Measurements from ENCODE around the gene CST7.
"Not testable (repeated sequence)": the region's sequence is repeated elsewhere in the genome, so short reads cannot be mapped to it uniquely, and the experiment has no call there.

CST7 gene

DNA sequence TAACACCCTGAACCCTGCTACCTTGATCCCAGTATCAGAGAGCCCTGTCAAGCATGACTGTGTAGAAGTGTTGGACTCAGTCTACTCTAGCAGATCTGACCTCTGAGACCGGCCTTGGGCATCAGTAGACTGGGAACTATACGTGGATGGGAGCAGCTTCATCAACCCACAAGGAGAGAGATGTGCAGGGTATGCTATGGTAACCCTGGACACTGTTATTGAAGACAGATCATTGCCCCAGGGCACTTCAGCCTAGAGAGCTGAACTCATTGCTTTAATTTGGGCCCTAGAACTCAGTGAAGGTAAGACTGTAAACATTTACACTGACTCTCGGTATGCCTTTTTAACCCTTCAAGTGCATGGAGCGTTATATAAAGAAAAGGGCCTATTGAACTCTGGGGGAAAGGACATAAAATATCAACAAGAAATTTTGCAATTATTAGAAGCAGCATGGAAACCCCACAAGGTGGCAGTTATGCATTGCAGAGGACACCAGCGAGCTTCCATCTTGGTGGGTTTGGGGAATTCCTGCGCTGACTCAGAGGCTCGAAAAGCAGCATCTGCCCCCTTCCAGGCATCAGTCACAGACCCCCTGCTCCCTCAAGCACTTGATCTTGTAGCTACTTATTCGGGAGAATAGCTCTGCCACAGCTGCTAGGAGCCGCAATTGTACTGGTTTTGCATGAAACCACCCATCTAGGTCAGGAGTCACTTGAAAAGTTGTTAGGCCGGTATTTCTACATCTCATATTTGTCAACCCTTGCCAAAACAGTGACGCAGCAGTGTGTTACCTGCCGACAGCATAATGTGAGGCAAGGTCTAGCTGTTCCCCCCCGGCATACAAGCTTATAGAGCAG, 19.0 kb upstream of the CST7 start:
- DNase-seq (ENCODE audit: low spot score) = not testable (repeated sequence)

- not testable (repeated sequence) for DNase-seq (ENCODE audit: low spot score)
Measured at GRCh38 chr20:24930724-24931688, 18.1 kb upstream of the CST7 start.

DNA sequence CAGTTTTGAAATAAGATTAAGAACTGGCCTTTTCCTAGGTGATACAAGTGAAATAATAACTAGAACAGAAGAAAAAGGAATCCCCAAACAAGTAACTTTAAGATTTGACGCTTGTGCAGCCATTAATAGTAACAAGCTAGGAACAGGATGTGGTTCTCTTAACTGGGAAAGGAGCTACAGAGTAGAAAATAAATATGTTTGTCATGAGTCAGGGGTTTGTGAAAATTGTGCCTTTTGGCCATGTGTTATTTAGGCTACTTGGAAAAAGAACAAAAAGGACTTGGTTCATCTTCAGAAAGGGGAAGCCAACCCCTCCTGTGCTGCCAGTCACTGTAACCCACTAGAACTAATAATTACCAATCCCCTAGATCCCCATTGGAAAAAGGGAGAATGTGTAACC, 17.2 kb upstream of the CST7 start:
- DNase-seq (ENCODE audit: low spot score) = peak; percentile 8

- DNase-seq (ENCODE audit: low spot score) = no peak
Measured at GRCh38 chr20:24933266-24933908, 15.7 kb upstream of the CST7 start.

GRCh38 chr20:24934101-24934661, 14.9 kb upstream of the CST7 start:
- no peak for DNase-seq (ENCODE audit: low spot score)

DNA sequence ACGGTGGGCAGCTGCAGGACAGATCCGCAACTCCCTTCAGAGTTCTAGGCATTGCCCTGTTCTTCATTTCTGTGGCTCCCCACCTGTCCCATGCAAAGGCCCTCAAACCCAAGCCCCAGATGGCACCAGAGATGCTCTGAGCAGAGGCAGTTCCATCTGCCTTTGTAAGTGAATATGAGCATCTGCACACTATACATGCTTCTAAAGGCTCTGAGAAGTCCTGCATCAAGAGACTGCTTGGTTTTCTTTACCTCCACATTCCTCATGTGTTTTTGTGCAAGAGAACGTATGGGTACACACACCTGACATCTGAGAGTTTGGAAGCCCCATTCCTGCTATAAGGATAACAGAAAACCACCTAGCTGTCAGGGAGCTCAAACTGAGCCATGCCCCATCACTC, 14.4 kb upstream of the CST7 start:
- DNase-seq (ENCODE audit: low spot score) = no peak

DNA sequence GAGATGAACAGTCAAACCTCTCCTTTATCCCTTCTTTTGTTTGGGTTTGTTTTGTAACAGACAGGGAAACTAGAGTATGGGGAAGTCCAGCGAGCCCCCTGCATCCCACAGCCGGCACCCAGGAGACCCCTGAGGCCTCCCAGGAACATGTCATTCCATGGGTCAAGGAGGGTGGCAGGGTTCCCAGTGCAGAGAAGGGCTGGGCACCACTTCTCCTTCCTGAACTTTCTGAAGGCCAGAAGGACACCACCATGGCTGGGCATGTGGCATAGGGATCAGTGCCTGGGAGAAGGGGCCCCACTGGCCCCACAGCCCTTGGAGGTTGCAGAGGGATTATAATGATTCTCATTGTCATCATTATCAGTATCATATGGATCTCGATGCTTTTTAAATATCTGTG, 13.9 kb upstream of the CST7 start:
- no peak for DNase-seq (ENCODE audit: low spot score)

GRCh38 chr20:24935766-24936525, 13.1 kb upstream of the CST7 start:
- DNase-seq (ENCODE audit: low spot score) = no peak

- DNase-seq (ENCODE audit: low spot score) = no peak
Measured at GRCh38 chr20:24936526-24937407, 12.3 kb upstream of the CST7 start.

DNA sequence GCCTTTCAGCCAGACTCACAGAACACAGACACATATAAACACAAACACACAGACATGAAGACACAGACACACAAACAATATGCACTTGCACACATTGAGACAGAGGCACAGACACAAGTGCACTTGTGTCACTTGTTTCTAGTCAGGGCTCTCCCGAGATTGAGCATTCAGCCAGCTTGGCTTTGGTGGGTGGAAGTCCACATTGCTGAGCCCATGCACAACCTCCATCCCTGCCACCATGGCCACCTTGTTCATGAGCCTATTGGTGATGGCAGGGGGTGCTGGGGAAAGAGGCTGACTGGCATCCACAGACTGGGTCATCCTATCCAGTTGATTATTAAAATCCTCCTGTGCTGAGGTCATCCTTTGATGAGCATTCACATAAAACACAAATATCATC, 11.5 kb upstream of the CST7 start:
- no peak for DNase-seq (ENCODE audit: low spot score)

DNA sequence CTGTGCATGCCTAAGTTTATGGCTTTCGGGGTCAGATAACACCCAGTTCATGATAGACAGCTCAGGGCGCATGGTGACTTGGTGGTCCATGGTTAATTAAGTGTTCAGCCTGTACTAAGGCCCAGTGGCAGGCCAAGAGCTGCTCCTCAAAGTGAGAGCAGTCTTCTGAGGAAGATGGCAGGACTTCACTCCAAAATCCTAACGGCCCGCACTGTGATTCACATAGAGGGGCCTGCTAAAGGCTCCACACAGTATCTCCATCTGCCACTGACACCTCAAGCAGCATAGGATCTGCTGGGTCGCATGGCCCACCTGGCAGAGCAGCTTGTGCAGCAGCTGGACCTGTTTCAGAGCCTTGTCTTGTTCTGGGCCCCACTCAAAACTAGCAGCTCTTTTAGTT, 10.6 kb upstream of the CST7 start:
- DNase-seq (ENCODE audit: low spot score) = no peak

GRCh38 chr20:24939036-24939435, 10.0 kb upstream of the CST7 start:
- DNase-seq (ENCODE audit: low spot score) = no peak

- no peak for DNase-seq (ENCODE audit: low spot score)
Measured at GRCh38 chr20:24942679-24943078, 6.4 kb upstream of the CST7 start.

DNA sequence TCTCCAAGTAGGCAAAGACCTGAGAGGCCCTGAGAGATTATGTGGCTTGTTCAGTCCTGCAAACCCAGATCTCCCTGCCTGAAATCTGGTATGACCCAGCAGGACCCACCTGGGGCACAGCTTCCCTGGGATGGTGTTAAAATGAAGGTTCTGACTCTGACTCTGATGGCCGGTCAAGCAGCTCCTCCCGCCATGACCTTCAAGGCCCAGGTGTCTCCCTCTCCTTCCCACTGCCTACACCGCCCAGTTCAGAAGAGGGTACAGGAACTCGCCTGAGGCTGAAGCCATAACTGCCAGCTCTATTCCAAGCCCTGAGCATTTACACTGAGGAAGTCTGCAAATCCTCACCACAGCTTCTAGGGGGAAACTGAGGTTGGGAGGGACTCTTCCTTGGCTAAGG, 5.9 kb upstream of the CST7 start:
- no peak for DNase-seq (ENCODE audit: low spot score)

DNA sequence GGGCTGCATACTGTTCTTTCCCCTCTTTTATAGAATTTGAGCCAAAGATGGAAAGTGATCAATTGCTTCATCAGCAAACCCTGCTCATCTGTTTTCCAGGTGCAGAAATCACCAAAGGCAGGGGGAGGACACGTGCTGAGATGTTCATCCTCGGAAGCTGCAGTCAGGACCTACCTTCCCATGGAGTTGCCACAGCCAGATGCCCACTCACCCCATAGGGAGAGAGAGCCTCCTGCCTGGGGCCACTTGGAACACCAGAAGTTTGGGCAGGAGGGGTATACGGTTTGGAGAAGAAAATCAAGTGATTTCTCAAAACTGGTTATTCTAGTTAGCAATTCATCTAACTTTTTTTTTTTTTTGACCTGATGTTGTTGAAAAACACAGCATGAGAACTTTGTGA, 5.3 kb upstream of the CST7 start:
- DNase-seq (ENCODE audit: low spot score) = no peak

GRCh38 chr20:24946376-24946775, 2.7 kb upstream of the CST7 start:
- DNase-seq (ENCODE audit: low spot score) = not testable (repeated sequence)

DNA sequence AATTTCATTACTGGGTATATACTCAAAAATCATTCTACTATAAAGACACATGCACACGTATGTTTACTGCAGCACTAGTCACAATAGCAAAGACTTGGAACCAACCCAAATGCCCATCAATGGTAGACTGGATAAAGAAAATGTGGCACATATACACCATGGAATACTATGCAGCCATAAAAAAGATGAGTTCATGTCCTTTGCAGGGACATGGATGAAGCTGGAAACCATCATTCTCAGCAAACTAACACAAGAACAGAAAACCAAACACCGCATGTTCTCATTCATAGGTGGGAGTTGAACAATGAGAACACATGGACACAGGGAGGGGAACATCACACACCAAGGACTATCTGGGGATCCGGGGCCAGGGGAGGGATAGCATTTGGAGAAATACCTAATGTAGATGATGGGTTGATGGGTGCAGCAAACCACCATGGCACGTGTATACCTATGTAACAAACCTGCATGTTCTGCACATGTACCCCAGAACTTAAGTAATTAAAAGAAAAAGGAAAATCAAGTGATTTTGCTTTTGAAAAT, 602 bp upstream of the CST7 start:
- DNase-seq (ENCODE audit: low spot score) = not testable (repeated sequence)

DNA sequence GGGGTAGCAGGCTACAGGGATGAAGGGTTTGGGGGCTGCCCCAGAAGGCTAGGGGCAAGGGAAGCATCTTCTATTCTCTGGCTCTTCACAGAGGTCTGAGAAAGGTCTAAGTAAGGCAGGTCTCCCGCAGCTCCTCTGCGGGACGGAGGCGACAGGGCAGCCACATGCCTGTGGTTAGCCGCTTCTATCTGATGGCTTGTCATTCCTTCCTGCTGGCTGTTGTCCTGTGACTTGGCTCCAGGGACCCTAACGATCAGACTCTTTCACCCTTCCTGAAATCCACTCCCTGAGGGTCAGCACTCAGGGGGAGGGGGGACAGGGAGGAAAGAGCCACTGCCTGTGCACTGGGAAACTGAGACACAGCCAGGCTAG, 673 bp downstream of the CST7 start:
- no peak for DNase-seq (ENCODE audit: low spot score)

DNA sequence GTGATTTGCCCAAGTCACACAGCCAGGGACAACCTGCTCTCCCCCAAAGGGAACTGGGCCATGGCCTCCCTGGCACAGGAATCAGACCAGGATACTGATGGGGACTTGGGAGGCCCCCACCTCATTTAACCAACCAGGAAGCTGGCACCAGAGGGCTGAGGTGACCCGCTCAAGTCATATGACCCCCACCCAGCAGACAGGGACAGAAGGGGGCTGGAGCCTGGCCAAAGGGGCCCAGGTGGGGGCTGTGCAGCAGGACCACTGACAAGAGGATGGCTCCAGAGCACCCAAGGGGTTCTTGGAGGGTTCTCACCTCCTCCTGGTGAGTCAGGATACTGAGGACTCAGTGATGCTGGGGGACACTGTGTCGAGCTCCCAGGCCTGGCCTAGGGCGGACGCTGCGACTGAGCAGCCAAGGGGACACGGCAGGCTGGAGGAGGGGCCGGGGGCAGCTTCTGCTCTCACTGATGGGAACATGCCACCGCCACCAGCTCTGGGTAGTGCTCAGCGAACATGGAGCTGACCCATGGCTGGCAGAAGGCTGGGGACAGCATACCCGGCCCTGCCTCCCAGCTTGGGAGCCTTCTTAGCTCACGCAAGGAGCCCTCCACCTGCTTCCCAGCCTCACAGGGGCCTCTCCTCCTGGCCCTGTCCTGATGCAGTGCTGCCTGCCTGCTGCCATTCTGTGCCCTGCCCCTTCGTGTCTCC, 1.2 kb downstream of the CST7 start:
- DNase-seq (ENCODE audit: low spot score) = no peak

Measured in kidney capillary endothelial cell (primary cell).